ENCODE measurements around the gene ARMC5.

The ARMC5 gene

GRCh38 chr16:31461201-31461920 lies 2.1 kb downstream of the ARMC5 start:
- DNase-seq (ENCODE audit: low spot score): no peak

GRCh38 chr16:31461921-31462804 lies 2.9 kb downstream of the ARMC5 start:
- no peak for DNase-seq (ENCODE audit: low spot score)

GRCh38 chr16:31464348-31464769 lies 5.1 kb downstream of the ARMC5 start:
- DNase-seq (ENCODE audit: low spot score): no peak

- DNase-seq (ENCODE audit: low spot score): no peak
Measured at GRCh38 chr16:31464781-31465260, 5.5 kb downstream of the ARMC5 start.

GRCh38 chr16:31465788-31466370 lies 6.6 kb downstream of the ARMC5 start:
- no peak for DNase-seq (ENCODE audit: low spot score)

- DNase-seq (ENCODE audit: low spot score): no peak
Measured at GRCh38 chr16:31466381-31466841, 7.1 kb downstream of the ARMC5 start.

GRCh38 chr16:31467151-31467773 lies 8.0 kb downstream of the ARMC5 start:
- peak; percentile 5 for DNase-seq (ENCODE audit: low spot score)

- no peak for DNase-seq (ENCODE audit: low spot score)
Measured at GRCh38 chr16:31467858-31468257, 8.6 kb downstream of the ARMC5 start.

- no peak for DNase-seq (ENCODE audit: low spot score)
Measured at GRCh38 chr16:31470615-31471014, 11.3 kb downstream of the ARMC5 start.

GRCh38 chr16:31471241-31471874 lies 12.1 kb downstream of the ARMC5 start:
- peak; percentile 21 for DNase-seq (ENCODE audit: low spot score)

- DNase-seq (ENCODE audit: low spot score): peak; percentile 91
Measured at GRCh38 chr16:31471875-31472708, 12.8 kb downstream of the ARMC5 start, which contains the start of gene TGFB1I1. TSS of gene TGFB1I1 (plus strand) at chr16:31472152. CDS start at chr16:31472189, 37 bp downstream.

GRCh38 chr16:31472709-31473203 lies 13.5 kb downstream of the ARMC5 start:
- peak; percentile 98 for DNase-seq (ENCODE audit: low spot score)

- DNase-seq (ENCODE audit: low spot score): no peak
Measured at GRCh38 chr16:31473264-31473984, 14.1 kb downstream of the ARMC5 start.

- peak; percentile 93 for DNase-seq (ENCODE audit: low spot score)
Measured at GRCh38 chr16:31474173-31474714, 14.9 kb downstream of the ARMC5 start.

GRCh38 chr16:31474773-31475738 lies 15.8 kb downstream of the ARMC5 start:
- no peak for DNase-seq (ENCODE audit: low spot score)

GRCh38 chr16:31475946-31476302 lies 16.6 kb downstream of the ARMC5 start:
- DNase-seq (ENCODE audit: low spot score): no peak

- DNase-seq (ENCODE audit: low spot score): no peak
Measured at GRCh38 chr16:31476303-31477219, 17.3 kb downstream of the ARMC5 start.

Measured in AG08395 (cell line).